Measurements from ENCODE around the gene ATP2A3.
A peak's percentile ranks its signal among the peaks of the same experiment; 100 is the strongest.

ATP2A3 gene

DNA sequence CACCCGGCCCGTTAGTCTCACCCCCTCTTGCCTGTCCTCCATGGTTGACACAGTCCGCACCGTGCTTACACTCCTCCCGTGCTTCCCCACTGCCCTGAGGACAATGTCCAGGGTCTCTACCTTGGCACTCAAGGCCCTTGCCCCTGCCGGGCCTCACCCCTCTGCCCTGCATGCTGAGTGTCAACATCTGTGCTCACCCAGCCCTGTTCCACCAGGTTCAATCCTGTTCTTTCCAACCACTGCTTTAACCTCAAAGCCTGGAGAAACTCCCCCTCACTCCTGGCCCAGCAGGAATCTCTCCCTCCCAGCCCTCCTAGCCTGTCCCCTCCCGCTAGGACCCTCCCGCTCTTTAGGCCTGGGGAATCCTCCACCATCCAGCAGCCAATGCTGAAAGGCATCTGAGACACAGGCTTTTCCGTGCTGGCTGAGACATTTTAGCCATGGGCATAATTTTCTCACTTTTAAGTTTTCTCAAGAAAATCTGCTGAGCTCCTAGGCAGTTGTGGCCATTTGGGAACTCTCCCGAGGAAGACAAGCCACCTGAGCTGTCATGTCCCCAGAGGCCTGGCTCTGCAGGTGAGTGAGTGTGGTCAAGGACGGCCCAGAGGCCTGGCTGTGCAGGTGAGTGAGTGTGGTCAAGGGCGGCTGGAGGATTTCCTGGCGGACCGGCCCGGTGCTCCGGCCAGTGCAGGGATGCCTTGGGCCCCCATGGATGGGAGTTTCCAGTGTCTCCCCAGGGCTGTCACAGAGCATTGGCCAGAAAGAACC is 37.2 kb downstream of the ATP2A3 start:
- DNase-seq (ENCODE audit: low read depth in 2 of 2), result no peak

GRCh38 chr17:3925684-3926485 is 38.4 kb downstream of the ATP2A3 start:
- no peak for DNase-seq (ENCODE audit: low read depth in 2 of 2)

DNA sequence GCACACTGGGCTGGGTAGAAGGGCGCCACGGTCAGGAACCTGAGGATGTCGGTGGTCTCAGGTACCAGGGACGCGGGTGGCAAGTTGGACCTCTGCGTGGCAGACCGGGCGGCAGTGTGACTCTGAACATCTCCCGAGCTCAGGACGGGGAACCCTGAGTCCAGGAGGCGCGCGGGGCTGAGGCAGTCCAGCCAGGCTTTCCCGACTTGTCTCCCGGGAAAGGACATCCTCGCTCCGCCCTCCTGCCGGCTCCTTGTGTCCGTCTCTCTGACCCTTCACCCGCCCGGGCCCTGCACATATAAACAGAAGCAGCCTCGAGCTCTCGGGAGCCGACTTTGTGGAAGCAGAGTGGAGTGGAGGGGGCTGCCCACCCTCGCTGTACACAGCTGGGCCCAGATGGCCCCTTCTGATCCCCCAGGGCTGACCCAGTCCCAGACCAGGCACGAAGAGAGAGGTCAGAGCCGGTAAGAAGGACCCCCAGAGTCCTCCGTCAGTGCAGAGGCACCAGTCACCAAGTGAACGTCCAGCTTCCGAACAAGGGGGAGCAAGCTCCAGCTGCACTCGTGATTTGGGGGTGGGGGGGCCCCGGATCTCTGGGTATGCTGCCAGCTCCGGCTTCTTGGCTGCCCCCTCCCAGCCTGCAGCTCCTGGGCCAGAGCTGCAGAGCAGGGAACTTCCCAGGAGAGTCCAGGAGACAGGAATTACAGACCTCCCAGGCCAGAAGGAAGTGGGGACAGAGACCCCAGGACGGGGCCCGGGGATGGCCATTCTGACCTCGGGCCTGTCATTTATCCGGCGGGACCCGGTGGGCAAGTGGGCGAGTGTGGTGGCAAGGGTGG is 39.5 kb downstream of the ATP2A3 start:
- DNase-seq (ENCODE audit: low read depth in 2 of 2), result no peak

DNA sequence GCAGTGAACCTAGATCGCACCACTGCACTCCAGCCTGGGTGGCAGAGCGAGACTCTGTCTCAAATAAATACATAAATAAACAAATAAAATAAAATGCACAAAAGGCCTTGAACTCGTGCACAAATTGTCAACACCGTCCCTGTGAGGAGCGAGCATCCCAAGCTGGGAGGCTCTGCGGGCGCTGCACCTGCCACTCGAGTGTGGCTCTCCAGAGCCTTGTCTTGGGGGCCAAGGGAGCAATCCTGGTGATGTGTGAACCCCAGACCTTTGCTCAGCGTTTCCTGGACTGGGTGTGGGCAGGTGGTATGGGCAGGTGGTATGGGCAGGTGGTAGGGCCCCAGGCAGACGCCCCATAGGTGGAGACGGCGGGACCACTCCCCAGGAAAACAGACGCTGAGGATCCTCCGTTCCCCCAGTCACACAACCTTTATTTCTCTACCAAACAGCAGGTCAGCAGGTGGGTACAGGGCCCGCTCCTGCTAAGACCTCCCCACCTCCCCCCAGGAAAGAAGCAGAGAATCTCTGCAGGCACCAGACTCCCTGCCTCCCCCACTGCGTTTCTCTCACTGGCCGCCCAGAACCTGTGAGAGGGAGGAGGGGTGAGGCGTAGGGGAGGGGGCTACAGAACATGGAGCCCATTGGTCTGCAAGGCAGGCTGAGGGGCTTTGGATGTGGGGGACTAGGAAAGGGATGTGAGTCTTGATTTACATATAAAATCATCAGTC is 40.6 kb downstream of the ATP2A3 start:
- no peak for DNase-seq (ENCODE audit: low read depth in 2 of 2)

DNA sequence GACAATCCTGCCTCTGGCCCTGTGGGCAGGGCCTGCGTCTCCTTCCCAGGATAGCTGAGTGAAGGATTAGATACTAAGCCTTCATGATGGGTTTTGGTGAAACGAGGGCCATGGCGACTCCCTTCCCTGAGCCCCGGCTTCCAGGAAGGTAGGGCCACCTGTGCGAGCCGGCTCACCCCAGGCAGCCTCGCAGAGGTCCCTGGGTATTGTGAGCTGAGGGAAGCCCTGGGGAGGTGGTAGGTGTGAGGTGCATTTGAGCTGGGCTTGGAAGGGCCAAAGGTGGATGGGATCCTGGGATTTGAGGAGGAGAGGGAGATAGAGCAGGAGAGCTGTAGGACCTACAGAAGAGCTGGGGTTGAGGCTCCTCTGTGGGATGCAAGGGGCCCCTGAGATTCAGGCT is 41.5 kb downstream of the ATP2A3 start:
- DNase-seq (ENCODE audit: low read depth in 2 of 2), result no peak

DNA sequence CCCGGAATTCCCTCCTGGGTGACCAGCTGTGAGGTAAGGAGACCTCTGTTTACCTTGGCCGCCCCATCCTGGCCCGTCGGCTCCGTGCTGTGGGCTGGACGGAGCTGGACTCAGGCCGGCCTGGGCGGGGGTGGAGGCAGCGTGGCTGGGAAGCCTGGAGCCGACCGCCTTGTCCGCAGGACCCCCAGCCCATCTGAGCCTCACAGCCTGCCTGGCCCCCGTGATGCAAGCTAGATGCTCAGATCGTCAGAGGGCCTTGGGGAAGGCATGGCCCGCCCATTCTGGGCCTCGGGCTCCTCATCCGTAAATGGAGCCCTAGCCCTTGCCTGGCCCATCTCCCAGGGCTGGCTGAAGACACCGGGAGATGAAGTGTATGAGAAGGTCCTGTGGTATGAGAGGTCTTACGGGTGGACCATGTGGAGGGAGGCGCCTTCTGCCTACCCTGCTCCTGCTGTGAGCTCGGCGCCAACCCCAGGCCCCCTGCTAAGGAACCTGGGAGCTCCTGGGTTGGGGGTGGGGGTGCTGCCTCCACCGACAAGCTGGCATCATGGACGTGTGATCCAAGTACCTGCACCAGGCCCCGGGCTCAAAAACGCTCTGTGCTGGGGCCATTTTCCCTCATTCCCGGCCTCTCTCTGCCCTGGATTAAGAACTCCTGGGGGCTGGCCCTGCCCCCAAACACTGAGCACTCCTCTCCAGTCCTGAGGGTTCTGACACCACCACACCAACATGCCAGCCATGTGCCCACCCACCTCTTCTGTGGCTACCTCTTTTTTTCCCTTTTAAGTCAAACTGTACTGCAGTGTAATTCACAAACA is 42.5 kb downstream of the ATP2A3 start:
- DNase-seq (ENCODE audit: low read depth in 2 of 2), result no peak

DNA sequence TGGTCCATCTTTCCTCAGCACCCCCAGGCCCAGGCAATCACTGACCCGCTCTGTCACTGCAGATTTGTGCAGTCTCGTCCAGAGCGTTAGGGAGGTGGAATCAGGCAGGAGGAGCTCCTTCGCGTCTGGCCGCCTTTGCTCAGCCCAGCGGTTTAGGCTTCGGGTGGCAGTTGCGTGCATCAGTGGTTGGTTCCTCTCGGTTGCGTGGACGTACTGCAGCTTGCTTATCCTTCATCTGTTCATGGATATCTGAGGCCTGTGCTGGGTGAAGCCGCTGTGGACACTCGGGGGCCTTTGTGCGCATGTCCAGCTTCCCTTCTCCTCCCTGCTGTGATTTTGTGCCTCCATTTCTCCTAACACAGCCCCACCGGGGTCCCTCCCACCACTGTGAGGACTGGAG is 43.2 kb downstream of the ATP2A3 start:
- no peak for DNase-seq (ENCODE audit: low read depth in 2 of 2)

DNA sequence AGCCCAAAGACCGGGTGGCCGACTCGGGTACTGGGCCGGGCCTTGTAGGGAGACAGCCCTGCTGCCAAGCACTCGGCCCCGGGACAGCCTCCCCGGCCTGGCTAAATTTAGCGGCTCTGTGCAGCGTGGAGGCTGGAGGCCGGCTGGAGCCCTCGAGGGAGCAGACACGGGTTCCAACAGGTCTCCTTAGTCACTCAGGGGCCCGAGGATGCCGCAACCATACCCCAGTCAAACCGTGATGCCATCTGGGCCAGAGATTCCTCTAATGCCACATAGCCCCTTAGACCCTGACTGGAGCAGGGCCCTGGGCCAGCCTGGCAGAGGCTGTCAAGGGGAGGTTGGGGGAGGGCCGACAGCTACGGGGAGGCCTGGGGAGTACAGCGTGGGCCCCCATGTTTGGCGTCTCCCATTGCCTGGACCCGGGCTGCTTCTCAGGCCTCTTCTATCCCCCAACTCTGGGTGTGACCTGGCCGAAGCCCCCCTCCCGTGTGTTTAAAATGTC is 45.1 kb downstream of the ATP2A3 start:
- no peak for DNase-seq (ENCODE audit: low read depth in 2 of 2)

- no peak for DNase-seq (ENCODE audit: low read depth in 2 of 2)
Observed at GRCh38 chr17:3918372-3919122, 45.7 kb downstream of the ATP2A3 start.

- DNase-seq (ENCODE audit: low read depth in 2 of 2), result no peak
Observed at GRCh38 chr17:3917391-3917931, 46.8 kb downstream of the ATP2A3 start.

DNA sequence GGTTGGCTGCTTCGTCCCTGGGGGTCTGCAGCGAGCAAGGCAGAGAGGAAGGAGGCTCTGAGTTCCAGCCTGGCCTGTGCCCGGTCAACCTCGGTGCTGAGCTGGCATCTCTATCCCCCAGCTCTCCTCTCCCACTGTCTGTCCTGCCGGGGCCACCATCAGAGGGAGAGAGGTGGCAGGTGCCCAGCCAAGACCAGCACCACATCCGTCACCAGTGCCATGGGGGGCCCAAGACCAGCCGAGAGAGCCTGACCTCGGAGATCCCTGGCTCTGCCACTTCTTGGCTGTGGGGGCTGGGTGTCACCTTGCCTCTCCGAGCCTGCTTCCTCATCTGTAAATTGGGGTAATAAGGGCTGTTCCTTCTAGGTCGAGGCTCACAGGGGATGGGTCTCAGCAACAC is 47.4 kb downstream of the ATP2A3 start:
- no peak for DNase-seq (ENCODE audit: low read depth in 2 of 2)

DNA sequence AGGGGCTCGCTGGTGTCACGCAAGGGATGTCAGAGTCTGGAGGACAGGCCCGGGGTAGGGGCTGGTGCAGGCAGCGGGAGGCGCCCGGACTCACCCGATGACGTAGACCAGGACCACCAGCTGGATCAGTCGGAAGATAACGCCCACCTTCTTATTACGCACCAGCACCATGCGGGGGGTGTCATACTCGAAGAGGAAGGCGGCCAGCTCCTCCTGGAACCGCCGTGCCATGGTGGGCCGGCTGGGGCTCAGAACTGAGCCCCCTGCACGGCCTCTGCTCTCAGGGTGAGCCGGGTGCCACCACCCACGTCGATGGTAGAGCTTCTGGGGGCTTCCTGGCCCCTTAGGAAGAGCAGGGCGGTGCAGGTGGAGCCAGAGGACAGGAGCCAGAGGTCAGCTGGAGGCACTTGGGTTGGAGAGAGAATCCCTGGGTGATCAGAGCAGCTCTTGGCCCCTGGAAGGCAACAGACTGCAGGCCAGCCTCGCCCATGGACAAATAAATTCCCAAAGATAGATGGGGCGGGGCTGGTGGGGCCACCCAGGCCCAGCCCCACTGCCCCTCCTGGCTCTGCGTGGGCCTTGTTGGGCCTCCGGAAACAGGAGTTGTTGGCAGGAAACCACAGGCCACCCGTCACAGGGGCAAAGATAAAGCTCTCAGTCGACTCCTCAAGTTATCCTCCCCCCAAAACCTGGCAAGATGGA is 48.1 kb downstream of the ATP2A3 start, which contains the start of gene P2RX1:
Gene P2RX1 (minus strand): TSS at position 471 of the 702 bp plus-strand sequence. CDS start 240 bp downstream, at position 231.
- DNase-seq (ENCODE audit: low read depth in 2 of 2), result peak; percentile 27 to 31

DNA sequence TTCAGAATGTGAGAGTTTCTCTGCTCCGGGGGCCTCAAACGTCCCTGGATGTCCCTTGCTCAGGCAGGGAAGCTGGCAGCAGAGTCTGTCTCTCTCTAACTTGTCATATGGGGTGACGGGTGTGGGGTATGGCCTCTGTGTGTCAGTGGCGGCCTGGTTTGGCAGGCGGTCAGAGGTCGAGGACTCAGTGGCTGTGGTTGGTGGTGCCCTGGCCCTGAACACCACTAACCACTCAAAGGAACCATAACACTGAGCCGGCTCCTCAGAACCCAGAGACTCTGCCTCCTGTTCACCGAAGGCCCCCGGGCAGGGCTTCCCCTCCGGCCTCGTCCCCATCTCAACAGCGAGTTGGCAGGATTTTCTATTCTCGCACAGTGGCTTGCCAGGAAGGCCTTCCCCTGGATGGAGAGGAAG is 48.6 kb downstream of the ATP2A3 start:
- no peak for DNase-seq (ENCODE audit: low read depth in 2 of 2)

DNA sequence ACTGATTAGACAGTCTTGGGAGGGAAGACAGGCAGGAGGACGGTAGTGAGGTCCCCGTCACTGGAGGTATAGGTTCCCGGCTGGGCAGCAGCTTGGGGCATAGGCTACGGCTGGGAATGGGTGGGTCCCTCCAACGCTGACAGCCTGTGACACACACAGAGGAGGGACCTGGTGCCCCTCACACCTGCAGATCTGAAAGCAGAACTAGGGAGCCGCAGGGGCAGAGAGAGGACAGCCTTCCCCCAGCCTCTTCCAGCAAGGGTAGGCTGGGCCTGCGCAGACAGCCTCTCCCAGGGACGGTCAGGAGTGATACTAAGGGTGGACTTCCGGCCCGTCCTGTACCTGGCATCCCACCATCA is 49.9 kb downstream of the ATP2A3 start:
- DNase-seq (ENCODE audit: low read depth in 2 of 2), result no peak

DNA sequence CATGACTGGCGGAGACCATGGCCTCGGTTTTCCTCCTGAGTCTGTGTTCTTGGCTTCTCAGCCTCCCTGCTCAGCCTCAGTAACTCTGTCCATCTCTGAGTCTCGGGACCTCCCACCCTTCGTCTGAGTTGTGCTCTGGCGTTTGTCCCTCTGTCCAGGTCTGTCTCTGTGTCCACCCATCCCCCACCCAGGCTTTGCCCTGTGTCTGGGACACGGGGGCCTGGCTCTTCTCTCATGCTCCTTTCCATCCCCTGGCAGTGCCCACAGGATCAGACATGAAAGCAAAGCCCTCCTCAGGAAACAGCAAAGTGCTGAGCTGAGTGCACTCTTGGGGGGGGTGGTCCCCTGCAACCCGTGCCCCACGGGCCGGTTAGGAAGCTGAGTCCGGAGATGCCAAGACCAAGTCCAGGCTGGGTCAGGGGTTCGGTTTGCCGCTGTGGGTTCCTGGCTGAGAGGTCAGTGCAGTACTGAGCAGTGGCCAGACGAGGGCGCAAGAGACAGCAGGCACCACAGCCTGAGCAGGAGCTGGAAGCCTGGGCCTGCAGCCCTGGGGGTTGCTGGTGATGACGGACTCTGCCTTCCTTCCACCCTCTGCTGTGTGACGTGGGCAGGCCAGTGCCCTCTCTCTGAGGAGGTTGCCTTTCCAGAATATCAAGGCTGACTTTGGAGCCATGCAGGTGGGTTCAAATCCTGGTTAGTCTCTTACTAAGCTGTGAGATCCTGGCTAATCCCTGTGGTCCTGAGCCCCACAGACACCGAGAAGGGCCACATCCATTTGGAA is 50.5 kb downstream of the ATP2A3 start:
- peak; percentile 69 to 71 for DNase-seq (ENCODE audit: low read depth in 2 of 2)

DNA sequence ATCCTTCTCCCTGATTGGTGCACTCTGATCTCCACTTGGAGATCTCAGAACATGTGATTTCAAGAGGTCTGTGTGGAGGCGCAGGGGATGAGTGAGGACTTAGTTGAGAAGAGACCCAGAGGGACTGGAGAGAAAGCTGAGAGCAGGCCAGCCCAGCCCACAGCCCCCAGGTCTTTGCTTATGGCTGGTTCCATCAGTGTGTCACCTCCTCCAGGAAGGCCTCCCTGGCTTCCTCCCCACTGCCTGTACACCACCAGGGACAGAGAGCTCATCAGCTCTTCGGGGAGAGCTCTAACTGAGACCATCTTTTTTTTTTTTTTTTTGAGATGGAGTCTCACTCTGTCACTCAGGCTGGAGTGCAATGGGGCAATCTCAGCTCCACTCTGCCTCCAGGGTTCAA is 51.4 kb downstream of the ATP2A3 start:
- DNase-seq (ENCODE audit: low read depth in 2 of 2), result no peak

- DNase-seq (ENCODE audit: low read depth in 2 of 2), result peak; percentile 57 to 64
Observed at GRCh38 chr17:3911271-3912053, 52.8 kb downstream of the ATP2A3 start.

All from stimulated activated CD8-positive, alpha-beta memory T cell treated with anti-CD3 and anti-CD28 coated beads, Interleukin-15, amount 100 ng/mL, for 48 hours (primary cell).